ENCODE data around the gene CYP4F3.
"Not testable (repeated sequence)": the region's sequence is repeated elsewhere in the genome, so short reads cannot be mapped to it uniquely, and the experiment has no call there.

The CYP4F3 gene

GRCh38 chr19:15629003-15629880 is 11.5 kb upstream of the CYP4F3 start:
- peak; percentile 71 for DNase-seq (ENCODE audit: low spot score)

- peak; percentile 41 for DNase-seq (ENCODE audit: low spot score)
Observed at GRCh38 chr19:15631817-15632216, 8.9 kb upstream of the CYP4F3 start.

DNA sequence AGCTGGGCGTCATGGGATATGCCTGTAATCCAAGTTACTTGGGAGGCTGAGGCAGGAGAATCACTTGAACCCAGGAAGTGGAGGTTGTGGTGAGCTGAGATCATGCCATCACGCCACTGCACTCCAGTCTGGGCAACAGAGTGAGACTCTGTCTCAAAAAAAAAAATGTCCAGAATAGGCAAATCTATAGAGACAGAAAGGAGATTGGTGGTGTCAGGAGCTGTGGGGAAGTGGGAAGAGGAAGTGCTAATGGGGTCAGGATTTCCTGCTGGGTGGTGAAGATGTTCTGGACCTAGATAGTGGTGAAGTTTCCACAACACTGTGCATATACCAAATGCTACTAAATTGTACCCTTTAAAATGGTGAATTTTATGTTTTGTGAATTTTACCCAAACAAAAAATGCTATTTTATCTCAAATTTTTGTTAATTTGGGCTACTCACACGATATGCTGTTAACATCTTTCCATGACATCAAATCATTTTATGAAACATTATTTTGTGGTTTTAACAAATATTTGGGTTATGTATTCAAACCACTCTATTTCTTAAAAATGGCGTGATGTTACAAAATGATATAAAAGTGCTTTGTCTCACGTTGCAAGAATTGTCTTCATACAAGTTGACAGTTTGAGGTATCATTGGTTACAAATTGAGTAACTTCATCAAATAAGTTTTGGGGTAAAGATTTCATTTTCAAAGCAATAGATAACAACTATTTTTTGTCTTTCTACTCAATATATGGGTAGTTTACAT is 7.4 kb upstream of the CYP4F3 start:
- DNase-seq (ENCODE audit: low spot score), result no peak

GRCh38 chr19:15634105-15634504 is 6.6 kb upstream of the CYP4F3 start:
- DNase-seq (ENCODE audit: low spot score), result no peak

- DNase-seq (ENCODE audit: low spot score), result no peak
Observed at GRCh38 chr19:15635016-15635805, 5.5 kb upstream of the CYP4F3 start.

- no peak for DNase-seq (ENCODE audit: low spot score)
Observed at GRCh38 chr19:15636026-15636425, 4.7 kb upstream of the CYP4F3 start.

GRCh38 chr19:15639596-15639995 is 1.1 kb upstream of the CYP4F3 start:
- no peak for DNase-seq (ENCODE audit: low spot score)

DNA sequence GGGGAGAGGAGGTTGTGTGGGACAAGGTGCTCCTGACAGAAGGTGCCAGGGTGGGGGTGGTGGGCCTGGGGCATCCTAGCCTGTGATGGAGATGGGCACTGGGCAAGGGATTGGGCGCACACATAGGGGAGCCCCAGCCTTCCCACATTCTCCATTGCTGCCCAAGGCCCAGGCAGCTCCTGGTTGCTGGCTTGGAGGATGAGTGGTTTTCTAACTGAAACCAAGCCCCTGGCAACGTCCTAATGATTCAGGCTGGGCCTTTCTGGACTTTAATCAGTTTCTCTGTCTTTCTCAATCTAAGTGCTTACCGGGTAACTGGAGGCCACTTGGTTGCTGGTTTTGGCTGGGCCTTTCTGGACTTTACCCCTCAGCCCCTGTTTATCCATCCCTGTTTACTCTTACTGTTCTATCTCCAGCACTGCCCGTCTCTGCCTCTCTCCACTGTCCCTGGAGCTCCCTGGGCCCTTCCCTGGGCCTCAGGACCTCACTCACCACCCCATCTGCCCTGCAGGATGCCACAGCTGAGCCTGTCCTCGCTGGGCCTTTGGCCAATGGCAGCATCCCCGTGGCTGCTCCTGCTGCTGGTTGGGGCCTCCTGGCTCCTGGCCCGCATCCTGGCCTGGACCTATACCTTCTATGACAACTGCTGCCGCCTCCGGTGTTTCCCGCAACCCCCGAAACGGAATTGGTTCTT is 354 bp downstream of the CYP4F3 start:
- DNase-seq (ENCODE audit: low spot score), result no peak

DNA sequence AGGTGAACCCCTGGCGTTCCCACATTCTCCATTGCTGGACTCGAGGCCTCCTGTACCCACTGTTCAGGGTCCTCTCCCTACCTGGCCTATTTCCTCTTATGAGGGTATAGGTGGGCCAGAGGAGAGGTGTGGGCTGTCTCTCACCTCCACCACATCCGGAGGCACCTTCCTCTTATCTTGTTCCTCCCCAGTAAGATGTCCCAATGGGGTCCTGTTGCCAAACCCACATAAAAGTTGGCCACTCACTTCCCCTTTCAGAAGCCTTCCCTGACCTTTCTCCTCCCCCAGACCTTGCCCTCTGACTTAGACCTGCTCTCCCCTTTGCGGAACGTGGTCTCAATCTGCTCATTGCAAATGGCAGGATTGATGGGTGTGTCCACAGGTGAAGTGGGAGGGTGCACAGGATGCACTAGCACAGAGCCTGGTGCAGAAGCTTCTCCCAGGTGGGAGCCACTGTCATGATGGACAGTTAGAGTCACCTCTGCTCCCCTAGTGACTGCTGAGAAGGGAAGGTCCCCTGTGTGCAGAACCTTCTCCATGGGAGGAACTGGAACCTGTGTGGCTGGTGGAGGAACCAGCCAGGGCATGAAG is 1.3 kb downstream of the CYP4F3 start:
- DNase-seq (ENCODE audit: low spot score), result no peak

- DNase-seq (ENCODE audit: low spot score), result no peak
Observed at GRCh38 chr19:15642807-15643206, 2.1 kb downstream of the CYP4F3 start.

DNA sequence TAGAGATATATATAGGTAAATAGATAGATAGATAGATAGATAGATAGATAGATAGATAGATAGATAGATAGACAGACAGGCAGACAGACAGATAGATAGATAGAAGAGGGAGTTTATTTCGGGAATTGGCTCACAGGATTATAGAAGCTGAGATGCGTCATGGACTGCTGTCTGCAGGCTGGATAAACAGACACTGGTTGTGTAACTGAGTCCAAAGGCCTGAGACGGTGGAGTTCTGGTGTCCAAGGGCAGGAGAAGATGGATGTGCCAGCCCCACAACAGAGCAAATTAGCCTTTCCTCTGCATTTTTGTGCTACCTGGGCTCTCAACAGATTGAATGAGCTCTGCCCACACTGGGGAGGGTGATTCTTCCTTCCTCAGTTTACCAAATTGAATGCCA is 2.7 kb downstream of the CYP4F3 start:
- DNase-seq (ENCODE audit: low spot score), result no peak

DNA sequence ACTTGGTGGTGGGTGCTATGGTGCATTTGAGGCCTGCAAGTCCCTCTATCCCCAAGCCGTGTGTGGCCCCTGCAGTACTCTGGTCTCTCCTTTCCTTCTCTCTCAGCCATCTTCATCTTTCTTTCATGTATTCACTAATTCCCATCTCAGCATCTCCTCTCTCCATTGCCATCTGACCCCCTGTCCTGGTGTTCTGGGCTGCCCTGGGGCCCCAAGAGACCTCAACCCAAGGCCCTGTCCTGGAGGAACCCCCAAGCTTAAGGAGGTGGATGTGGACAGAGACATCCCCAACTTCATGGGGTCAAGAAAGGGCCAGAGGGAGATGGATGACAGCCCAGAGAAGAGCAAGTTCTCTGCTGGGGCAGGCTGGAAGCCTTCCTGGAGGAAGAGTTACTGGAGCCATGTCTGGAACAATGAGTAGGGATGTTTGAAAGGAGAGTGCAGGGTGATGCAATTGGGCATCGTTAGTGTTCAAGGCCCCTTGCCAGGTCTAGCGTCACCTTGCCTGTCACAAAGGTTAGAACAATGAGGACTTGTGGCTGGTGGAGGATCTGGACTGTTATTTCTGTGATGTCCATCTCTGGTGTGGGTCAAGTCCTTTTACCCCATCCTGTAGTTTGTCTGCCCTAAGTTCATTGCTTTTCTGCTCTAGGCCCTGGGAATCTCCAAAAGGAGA is 3.5 kb downstream of the CYP4F3 start:
- no peak for DNase-seq (ENCODE audit: low spot score)

DNA sequence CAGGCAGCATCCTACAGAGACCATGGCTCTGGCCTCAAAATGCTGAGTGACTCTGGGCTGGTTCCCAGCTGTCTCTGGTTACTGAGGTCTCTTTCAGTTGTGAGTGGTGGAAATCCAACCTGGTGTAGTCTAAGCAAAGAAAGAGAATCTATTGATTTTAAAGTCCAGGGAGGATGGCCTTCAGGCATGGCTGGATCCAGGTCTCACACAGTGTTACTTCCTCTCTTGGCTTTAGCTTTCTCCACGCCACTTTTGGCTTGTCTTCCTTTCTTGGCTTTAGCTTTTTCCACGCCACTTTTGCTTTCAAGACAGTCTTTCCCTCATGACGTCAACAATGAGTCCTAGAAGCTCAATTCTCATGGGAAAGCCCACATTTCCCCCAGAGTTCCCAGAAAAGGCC is 4.1 kb downstream of the CYP4F3 start:
- no peak for DNase-seq (ENCODE audit: low spot score)

- no peak for DNase-seq (ENCODE audit: low spot score)
Observed at GRCh38 chr19:15649526-15649925, 8.8 kb downstream of the CYP4F3 start.

GRCh38 chr19:15650123-15650522 is 9.4 kb downstream of the CYP4F3 start:
- DNase-seq (ENCODE audit: low spot score), result not testable (repeated sequence)

GRCh38 chr19:15651791-15652190 is 11.1 kb downstream of the CYP4F3 start:
- no peak for DNase-seq (ENCODE audit: low spot score)

DNA sequence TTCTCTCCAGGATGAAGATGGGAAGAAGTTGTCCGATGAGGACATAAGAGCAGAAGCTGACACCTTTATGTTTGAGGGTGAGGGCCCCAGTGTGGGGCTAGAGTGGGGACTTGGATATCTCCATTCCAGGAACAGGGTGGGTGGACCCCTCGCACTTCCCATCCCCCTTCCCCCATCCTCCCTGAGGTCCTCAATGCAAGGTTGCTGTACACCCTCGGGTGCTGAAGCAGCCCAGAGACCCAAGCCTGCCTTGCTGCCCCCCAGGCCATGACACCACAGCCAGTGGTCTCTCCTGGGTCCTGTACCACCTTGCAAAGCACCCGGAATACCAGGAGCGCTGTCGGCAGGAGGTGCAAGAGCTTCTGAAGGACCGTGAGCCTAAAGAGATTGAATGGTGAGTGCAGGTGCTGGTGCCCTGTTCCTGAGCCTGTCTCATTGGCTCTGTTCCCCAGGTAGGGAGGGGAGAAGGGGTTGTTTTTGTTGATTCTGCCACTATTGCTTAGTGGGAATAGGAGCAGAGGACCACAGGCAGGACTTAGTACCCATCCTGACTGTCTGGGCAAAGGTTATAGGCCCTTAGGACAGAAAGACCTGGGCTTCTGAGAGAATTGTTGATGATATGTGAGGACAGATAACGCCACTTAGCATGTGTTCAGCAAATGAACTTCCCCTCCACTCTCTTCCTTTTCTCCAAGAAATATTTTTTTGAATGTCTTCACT is 12.0 kb downstream of the CYP4F3 start:
- DNase-seq (ENCODE audit: low spot score), result no peak

DNA sequence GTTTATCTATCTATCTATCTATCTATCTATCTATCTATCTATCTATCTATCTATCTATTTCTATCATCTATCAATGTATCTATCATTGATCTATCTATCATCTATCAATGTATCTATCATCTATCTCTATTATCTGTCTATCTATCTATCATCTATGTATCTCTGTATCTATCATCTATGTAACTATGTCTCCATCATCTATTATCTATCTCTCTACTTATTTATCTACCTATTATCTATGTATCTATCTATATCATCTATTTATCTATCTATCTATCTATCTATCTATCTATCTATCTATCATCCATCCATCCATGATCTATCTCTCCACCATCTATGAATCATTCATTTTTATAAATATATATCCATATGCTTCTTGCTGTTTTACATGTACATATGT is 15.8 kb downstream of the CYP4F3 start:
- DNase-seq (ENCODE audit: low spot score), result no peak

GRCh38 chr19:15663247-15663646 is 22.6 kb downstream of the CYP4F3 start:
- no peak for DNase-seq (ENCODE audit: low spot score)

- DNase-seq (ENCODE audit: low spot score), result no peak
Observed at GRCh38 chr19:15666186-15666585, 25.5 kb downstream of the CYP4F3 start.

Measured in cerebellar cortex (tissue), 1 donor.